Lower leg skin (tissue), 4 donors: ENCODE measurements around the gene SLC38A10. TPM values are rescaled to one million over a fixed set of nuclear protein-coding genes. Genes with fewer than 3 reads are reported as not detected.

Experiments used
- DNase-seq, 2 donors: peaks; one replicate each; pipeline ENCODE4 v3.0.0-alpha.2; 2019; ENCODE audit warnings: low spot score in 2 of 2
- H3K4me3 ChIP-seq: fragments of 200-600 bp; sonication (generic); 2 replicates; pipeline ENCODE4 v1.5.1; 2017; ENCODE audit warnings: mild to moderate bottlenecking, low read depth; ENCODE audit not compliant: poor library complexity, severe bottlenecking
- POLR2A ChIP-seq, 2 donors: fragments of 450-650 bp; IDR thresholded peaks; one replicate each; pipeline ENCODE4 v1.6.1; 2016 to 2017; ENCODE audit warnings: antibody characterized with exemption in 2 of 2, mild to moderate bottlenecking in 1 of 2, moderate library complexity in 1 of 2
- WGBS, 2 donors: methylation state at CpG; one replicate each; pipeline ENCODE4 v1.1.5; 2018; 5-methylcytosine and 5-hydroxymethylcytosine counted together
- intact Hi-C: fragments of 100-400 bp; cut with DNase I; formaldehyde crosslinking; loops from one replicate; pipeline ENCODE4 v1.15.0; 2023; ENCODE audit warnings: low total_unique reads
- total RNA-seq, 4 donors: library from RNA; depleted of rRNA; stranded (reverse); fragments of >200 nt; gene quantifications; one replicate each; pipeline ENCODE4 v1.1.0, GENCODE V29; 2016
- TF ChIP-seq, protein P1 (sequence below), 3 donors: fragments of 450-650 bp; IDR thresholded peaks; one replicate each; pipeline ENCODE4 v1.5.1; 2016; ENCODE audit warnings: antibody characterized with exemption in 3 of 3, mild to moderate bottlenecking in 3 of 3, moderate library complexity in 2 of 3

Gene SLC38A10
- total RNA-seq, 4 donors from 2014 or later: 47.5 to 100 (median 73.3) TPM

DNA sequence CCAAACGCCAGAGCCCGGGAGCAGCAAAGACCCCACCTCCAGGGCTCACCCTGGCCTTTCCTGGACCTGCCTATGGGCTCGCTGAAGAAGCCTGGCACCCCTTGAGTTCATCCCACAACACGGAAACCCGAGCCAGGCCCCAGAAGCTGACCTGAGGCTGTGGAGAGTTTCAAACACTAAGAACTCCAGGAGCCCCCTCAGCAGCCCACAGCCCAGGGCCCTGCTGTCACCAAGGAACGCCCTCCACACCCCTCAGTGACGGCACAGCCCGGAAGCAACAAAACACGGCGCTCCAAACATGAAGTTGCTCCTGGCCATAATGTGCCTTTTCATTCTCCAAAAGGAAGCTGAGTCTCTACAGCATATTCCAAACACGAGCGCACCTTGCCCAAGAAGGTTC, 9.2 kb downstream of the SLC38A10 start:
- WGBS, 2 donors: 68 to 76% methylated on average over 12 of the region's 12 CpGs
- intact Hi-C loops: no loop called here
- no peak overlapping the region for H3K4me3 ChIP-seq
- TF ChIP-seq, protein P1, sequence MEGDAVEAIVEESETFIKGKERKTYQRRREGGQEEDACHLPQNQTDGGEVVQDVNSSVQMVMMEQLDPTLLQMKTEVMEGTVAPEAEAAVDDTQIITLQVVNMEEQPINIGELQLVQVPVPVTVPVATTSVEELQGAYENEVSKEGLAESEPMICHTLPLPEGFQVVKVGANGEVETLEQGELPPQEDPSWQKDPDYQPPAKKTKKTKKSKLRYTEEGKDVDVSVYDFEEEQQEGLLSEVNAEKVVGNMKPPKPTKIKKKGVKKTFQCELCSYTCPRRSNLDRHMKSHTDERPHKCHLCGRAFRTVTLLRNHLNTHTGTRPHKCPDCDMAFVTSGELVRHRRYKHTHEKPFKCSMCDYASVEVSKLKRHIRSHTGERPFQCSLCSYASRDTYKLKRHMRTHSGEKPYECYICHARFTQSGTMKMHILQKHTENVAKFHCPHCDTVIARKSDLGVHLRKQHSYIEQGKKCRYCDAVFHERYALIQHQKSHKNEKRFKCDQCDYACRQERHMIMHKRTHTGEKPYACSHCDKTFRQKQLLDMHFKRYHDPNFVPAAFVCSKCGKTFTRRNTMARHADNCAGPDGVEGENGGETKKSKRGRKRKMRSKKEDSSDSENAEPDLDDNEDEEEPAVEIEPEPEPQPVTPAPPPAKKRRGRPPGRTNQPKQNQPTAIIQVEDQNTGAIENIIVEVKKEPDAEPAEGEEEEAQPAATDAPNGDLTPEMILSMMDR (IDR thresholded peaks at IDR 0.05): no peak
- no peak for TF ChIP-seq POLR2A (IDR thresholded peaks at IDR 0.05)
- no peak for DNase-seq

DNA sequence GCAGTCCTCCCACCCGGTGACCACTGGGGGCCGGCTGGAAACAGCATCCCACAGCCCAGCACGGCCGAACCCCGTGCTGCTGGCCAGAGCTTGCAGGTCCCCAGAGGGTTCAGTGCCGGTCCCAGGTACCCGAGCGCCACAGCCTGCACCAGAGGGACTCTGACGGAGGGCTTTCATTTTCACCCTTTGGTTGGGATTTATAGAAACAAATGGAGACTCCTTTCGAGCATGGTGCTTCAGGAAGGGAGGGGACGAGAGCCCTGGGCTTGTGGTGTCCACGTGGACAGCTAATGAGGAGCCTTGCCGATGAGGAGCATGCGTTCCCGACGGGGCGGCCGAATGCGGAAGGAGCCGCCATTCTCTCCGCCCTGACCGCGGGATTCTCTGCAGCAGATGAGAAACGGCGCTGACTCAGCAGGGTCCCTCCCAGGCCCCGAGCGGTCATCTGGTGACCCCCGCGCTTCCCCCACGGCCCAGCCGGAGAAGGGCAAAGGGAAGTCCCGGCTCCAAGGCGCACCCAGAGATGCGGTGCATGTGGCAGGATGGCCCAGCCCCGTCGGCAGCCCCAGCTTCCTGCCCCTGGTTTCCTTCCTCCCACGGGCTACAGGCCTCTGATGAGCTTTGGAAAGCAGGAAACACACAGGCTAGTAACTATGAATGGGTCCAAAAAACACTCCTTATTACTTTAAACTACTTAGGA, 9.8 kb downstream of the SLC38A10 start:
- WGBS, 2 donors: 53 to 69% methylated on average over 15 to 35 of the region's 37 CpGs
- TF ChIP-seq, protein P1 (IDR thresholded peaks at IDR 0.05): no peak
- no peak for TF ChIP-seq POLR2A (IDR thresholded peaks at IDR 0.05)
- DNase-seq: peak; percentile 65 to 95
- H3K4me3 ChIP-seq: no peak overlapping the region
- intact Hi-C loops: no loop called here

DNA sequence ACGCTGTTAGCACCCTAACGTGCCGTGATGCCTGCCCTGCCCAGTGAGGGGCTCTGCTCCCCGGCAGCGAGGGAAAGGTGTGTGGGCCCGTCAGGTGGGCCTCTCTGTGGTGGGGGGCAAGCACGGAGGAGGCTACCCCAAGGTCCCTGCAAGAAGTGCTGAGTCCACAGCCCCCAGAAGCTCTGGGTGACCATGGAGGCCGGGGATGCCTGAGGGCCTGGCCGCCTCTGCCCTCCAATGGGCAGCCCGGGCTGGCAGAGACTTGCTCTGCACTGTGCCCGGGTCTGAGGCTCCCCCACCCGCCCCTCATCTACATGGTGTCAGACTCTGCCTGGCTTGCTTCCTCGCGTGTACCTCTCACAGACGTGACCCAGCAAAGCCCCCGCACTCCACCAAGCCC, 12.2 kb downstream of the SLC38A10 start:
- intact Hi-C loops: no loop called here
- TF ChIP-seq, protein P1 (IDR thresholded peaks at IDR 0.05): no peak
- no peak for TF ChIP-seq POLR2A (IDR thresholded peaks at IDR 0.05)
- H3K4me3 ChIP-seq: no peak overlapping the region
- WGBS, 2 donors: 95 to 96% methylated on average over 11 to 16 of the region's 16 CpGs
- no peak for DNase-seq

DNA sequence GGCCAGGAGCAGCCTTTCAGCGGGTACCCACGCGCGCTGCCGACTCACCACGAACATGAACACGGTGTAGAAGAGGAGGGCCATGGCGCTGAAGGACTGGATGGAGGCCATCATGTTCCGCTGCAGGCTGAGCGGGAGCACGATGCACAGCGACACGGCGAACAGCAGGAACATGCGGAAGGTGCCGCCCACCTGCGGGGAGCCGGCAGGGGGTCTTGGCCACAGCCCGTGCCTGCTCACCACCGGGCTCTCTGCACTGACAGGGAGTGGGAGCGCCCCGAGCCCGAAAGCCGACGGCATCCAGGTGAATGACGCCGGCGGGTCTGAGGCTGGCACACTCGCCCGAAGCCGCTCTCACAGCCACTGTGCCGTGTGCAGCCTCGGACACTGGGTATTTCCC, 13.0 kb downstream of the SLC38A10 start:
- intact Hi-C loops: no loop called here

DNA sequence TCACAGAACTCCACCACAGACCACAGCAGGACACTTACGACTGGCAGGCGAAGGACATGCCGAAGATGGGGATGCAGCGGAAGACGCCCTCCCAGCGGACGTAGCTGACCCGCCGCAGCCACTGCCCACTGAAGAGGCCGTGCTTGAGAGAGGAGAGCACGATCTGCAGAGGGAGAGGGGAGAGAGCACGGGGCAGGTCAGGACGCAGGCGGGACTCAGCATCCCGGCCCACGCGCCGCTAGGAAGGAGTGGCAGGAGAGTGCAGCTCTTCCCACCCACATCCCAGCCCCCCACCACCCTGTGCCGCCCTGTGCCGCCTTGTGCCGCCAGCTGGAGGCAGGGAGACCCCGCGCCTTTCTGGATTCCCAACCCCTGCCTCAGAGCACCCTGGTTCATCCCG, 14.5 kb downstream of the SLC38A10 start:
- 92 to 94% methylated on average over 23 of the region's 24 CpGs for WGBS, 2 donors
- no peak for TF ChIP-seq POLR2A (IDR thresholded peaks at IDR 0.05)
- TF ChIP-seq, protein P1 (IDR thresholded peaks at IDR 0.05): no peak
- no peak overlapping the region for H3K4me3 ChIP-seq
- intact Hi-C loops: no loop called here
- no peak for DNase-seq

More for the DNA sequence above, 13.0 kb downstream of the SLC38A10 start:
- DNase-seq: no peak
- H3K4me3 ChIP-seq: no peak overlapping the region
- TF ChIP-seq, protein P1 (IDR thresholded peaks at IDR 0.05): no peak
- no peak for TF ChIP-seq POLR2A (IDR thresholded peaks at IDR 0.05)
- 91 to 96% methylated on average over 33 of the region's 33 CpGs for WGBS, 2 donors
